ENCODE measurements around the gene SULT2A1.
"Not testable (repeated sequence)": the region's sequence is repeated elsewhere in the genome, so short reads cannot be mapped to it uniquely, and the experiment has no call there.

The SULT2A1 gene

GRCh38 chr19:47886010-47886559, at the start of gene SULT2A1:
SULT2A1 (minus strand) TSS chr19:47886315; CDS start chr19:47886257, 58 bp downstream.
- peak; percentile 34 for DNase-seq (ENCODE audit: low spot score)

- not testable (repeated sequence) for DNase-seq (ENCODE audit: low spot score)
Measured at GRCh38 chr19:47928581-47928980, 42.5 kb upstream of the SULT2A1 start.

- not testable (repeated sequence) for DNase-seq (ENCODE audit: low spot score)
Measured at GRCh38 chr19:47920107-47920506, 34.0 kb upstream of the SULT2A1 start.

GRCh38 chr19:47910191-47910590, 24.1 kb upstream of the SULT2A1 start:
- DNase-seq (ENCODE audit: low spot score): not testable (repeated sequence)

- DNase-seq (ENCODE audit: low spot score): not testable (repeated sequence)
Measured at GRCh38 chr19:47909350-47909749, 23.2 kb upstream of the SULT2A1 start.

GRCh38 chr19:47901370-47901769, 15.3 kb upstream of the SULT2A1 start:
- no peak for DNase-seq (ENCODE audit: low spot score)

- no peak for DNase-seq (ENCODE audit: low spot score)
Measured at GRCh38 chr19:47899335-47899734, 13.2 kb upstream of the SULT2A1 start.

GRCh38 chr19:47897861-47898260, 11.7 kb upstream of the SULT2A1 start:
- DNase-seq (ENCODE audit: low spot score): no peak

- no peak for DNase-seq (ENCODE audit: low spot score)
Measured at GRCh38 chr19:47896773-47897172, 10.7 kb upstream of the SULT2A1 start.

- DNase-seq (ENCODE audit: low spot score): no peak
Measured at GRCh38 chr19:47896019-47896418, 9.9 kb upstream of the SULT2A1 start.

- DNase-seq (ENCODE audit: low spot score): no peak
Measured at GRCh38 chr19:47895165-47895782, 9.2 kb upstream of the SULT2A1 start.

GRCh38 chr19:47891923-47892666, 6.0 kb upstream of the SULT2A1 start:
- no peak for DNase-seq (ENCODE audit: low spot score)

- DNase-seq (ENCODE audit: low spot score): no peak
Measured at GRCh38 chr19:47891622-47891922, 5.5 kb upstream of the SULT2A1 start.

GRCh38 chr19:47890865-47891621, 4.9 kb upstream of the SULT2A1 start:
- DNase-seq (ENCODE audit: low spot score): no peak

- no peak for DNase-seq (ENCODE audit: low spot score)
Measured at GRCh38 chr19:47885067-47885463, 1.1 kb downstream of the SULT2A1 start.

GRCh38 chr19:47882890-47883289, 3.2 kb downstream of the SULT2A1 start:
- no peak for DNase-seq (ENCODE audit: low spot score)

- no peak for DNase-seq (ENCODE audit: low spot score)
Measured at GRCh38 chr19:47881757-47882156, 4.4 kb downstream of the SULT2A1 start.

GRCh38 chr19:47879385-47879784, 6.7 kb downstream of the SULT2A1 start:
- not testable (repeated sequence) for DNase-seq (ENCODE audit: low spot score)

- no peak for DNase-seq (ENCODE audit: low spot score)
Measured at GRCh38 chr19:47878906-47879305, 7.2 kb downstream of the SULT2A1 start.

- DNase-seq (ENCODE audit: low spot score): no peak
Measured at GRCh38 chr19:47865166-47865565, 20.9 kb downstream of the SULT2A1 start.

GRCh38 chr19:47863514-47863936, 22.6 kb downstream of the SULT2A1 start:
- peak; percentile 98 for DNase-seq (ENCODE audit: low spot score)

GRCh38 chr19:47861630-47862029, 24.5 kb downstream of the SULT2A1 start:
- no peak for DNase-seq (ENCODE audit: low spot score)
